ENCODE data around the gene WSCD1. TPM values are rescaled to one million over a fixed set of nuclear protein-coding genes. Genes with fewer than 3 reads are reported as not detected.

Gene WSCD1
- total and polyA plus RNA-seq, 2 of the 4 experiments (the other 2 are of a cell fraction): 0.07 TPM; not detected in 1

DNA sequence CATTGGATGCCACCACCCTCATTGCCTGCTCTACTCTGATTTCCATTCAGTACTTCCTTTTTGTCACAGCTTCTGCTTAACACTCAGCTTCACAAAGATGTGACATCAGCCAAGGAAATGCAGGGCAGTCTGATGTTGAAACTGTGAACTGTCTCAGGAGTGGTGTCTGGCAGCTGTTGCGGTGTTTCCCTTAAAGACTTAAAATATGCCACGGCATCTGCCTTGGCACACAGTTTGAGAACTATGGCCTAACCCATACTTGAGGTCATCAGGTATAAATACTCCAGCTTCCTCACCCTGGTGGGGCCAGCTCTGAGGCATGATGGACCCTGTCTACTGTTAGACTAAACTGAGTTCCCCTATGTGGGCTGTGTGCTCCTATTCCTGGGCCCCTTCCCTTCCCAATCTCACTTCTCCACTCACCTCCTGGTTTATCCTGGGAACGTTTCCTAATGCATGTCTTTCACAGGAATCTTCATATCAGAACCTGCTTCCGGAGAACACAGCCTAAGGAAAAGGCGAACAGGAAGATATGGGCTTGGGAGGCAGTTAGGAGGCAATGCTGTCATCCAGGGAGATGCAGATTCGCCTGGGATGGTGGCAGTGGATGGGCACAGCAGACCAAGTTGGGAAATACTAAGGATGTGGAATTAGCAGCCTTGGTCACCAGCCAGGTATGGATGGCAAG is 96.5 kb downstream of the WSCD1 start:
- Histone ChIP-seq H3K36me3 (ENCODE audit: control insufficient read depth, insufficient read depth, low read length) (no peaks in the 10 kb centered on the region), H3K56ac (ENCODE audit: extremely low read depth, insufficient read depth, low read length) (no peak overlapping the region), H3K14ac (replicated peaks; ENCODE audit: low read depth, low read length) (no peak overlapping the region), H2BK20ac (ENCODE audit: low read depth, low read length) (no peak overlapping the region), H3K9me1 (ENCODE audit: insufficient read depth, low read length) (no peaks in the 10 kb centered on the region), H3K9me3 (ENCODE audit: control insufficient read depth, insufficient read depth, low read length) (peaks cover 25% of the 10 kb centered on the region), H3K27ac (ENCODE audit: insufficient read depth, low read length) (no peak overlapping the region), H2AK5ac (ENCODE audit: low read depth, low read length) (no peak overlapping the region), H3K4me2 (ENCODE audit: low read depth, low read length) (no peak overlapping the region), H3K27me3 (ENCODE audit: control insufficient read depth, insufficient read depth, low read length) (no peaks in the 10 kb centered on the region), H2BK120ac (ENCODE audit: low read depth, low read length) (no peak overlapping the region), H4K20me1 (ENCODE audit: insufficient read depth, low read length) (no peaks in the 10 kb centered on the region), H4K8ac (ENCODE audit: low read depth in 2 of 2, low read length in 2 of 2) (no peak overlapping the region), H3K4me3 (ENCODE audit: insufficient read depth, low read depth, low read length) (no peak overlapping the region), H3K4ac (ENCODE audit: low read depth, low read length) (no peak overlapping the region), H3K23ac (ENCODE audit: low read depth, low read length) (no peak overlapping the region), H3K4me1 (ENCODE audit: control insufficient read depth, insufficient read depth, low read length) (no peaks in the 10 kb centered on the region), H4K91ac (ENCODE audit: insufficient read depth, low read depth, low read length) (no peak overlapping the region), H3K9ac (ENCODE audit: low read depth, low read length) (no peak overlapping the region), H2BK5ac (ENCODE audit: low read depth, low read length, poor library complexity, severe bottlenecking) (no peak overlapping the region), H4K5ac (ENCODE audit: low read depth, low read length) (no peak overlapping the region), H2AK9ac (replicated peaks; ENCODE audit: low read depth, low read length, poor library complexity) (no peak overlapping the region), H2AFZ (replicated peaks; ENCODE audit: low read length, poor library complexity) (no peak overlapping the region), H3K79me1 (ENCODE audit: low read depth in 1 of 2, low read length in 2 of 2) (no peaks in the 10 kb centered on the region), H3K18ac (ENCODE audit: low read depth, low read length) (no peak overlapping the region), H2BK15ac (ENCODE audit: low read depth, low read length) (no peak overlapping the region)
- DNase-seq (no peak), ATAC-seq (ENCODE audit: low read depth) (no peak)
- ChIA-PET POLR2A (ENCODE audit: unreplicated experiment) (no interaction called here), CTCF (no interaction called here)
- dilution Hi-C loops (cut with HindIII; ENCODE audit: low sequenced_read_pairs, unreplicated experiment) (no loop called here), intact Hi-C loops (cut with micrococcal nuclease) (no loop called here), in situ Hi-C loops (cut with MboI; ENCODE audit: low sequenced_read_pairs) (no loop called here)
- TF ChIP-seq NFE2L2 (IDR thresholded peaks at IDR 0.05; ENCODE audit: low read depth, low read length) (no peak), MAFK (IDR thresholded peaks at IDR 0.05; ENCODE audit: low read depth, low read length) (no peak), POLR2A (IDR thresholded peaks at IDR 0.05; ENCODE audit: low read depth, low read length) (no peak), SMC3 (IDR thresholded peaks at IDR 0.05; ENCODE audit: low read depth, low read length) (no peak), MAZ (IDR thresholded peaks at IDR 0.05; ENCODE audit: borderline replicate concordance, low read depth, low read length) (no peak), RFX5 (IDR thresholded peaks at IDR 0.05; ENCODE audit: low read depth, low read length) (no peak), CHD1 (IDR thresholded peaks at IDR 0.05; ENCODE audit: low read depth, low read length) (no peak), MXI1 (IDR thresholded peaks at IDR 0.05; ENCODE audit: borderline replicate concordance, low read depth, low read length) (no peak), CEBPB (IDR thresholded peaks at IDR 0.05; ENCODE audit: low read depth, low read length) (no peak), RCOR1 (IDR thresholded peaks at IDR 0.05; ENCODE audit: insufficient replicate concordance, low read length) (no peak), RAD21 (IDR thresholded peaks at IDR 0.05; ENCODE audit: low read length) (no peak), BHLHE40 (IDR thresholded peaks at IDR 0.05; ENCODE audit: low read depth, low read length) (no peak), FOS (IDR thresholded peaks at IDR 0.05; ENCODE audit: low read depth, low read length) (no peak)
- TF ChIP-seq, protein P1, sequence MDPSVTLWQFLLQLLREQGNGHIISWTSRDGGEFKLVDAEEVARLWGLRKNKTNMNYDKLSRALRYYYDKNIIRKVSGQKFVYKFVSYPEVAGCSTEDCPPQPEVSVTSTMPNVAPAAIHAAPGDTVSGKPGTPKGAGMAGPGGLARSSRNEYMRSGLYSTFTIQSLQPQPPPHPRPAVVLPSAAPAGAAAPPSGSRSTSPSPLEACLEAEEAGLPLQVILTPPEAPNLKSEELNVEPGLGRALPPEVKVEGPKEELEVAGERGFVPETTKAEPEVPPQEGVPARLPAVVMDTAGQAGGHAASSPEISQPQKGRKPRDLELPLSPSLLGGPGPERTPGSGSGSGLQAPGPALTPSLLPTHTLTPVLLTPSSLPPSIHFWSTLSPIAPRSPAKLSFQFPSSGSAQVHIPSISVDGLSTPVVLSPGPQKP (IDR thresholded peaks at IDR 0.05; ENCODE audit: borderline replicate concordance, low read depth, low read length): no peak
- TF ChIP-seq, protein P2, sequence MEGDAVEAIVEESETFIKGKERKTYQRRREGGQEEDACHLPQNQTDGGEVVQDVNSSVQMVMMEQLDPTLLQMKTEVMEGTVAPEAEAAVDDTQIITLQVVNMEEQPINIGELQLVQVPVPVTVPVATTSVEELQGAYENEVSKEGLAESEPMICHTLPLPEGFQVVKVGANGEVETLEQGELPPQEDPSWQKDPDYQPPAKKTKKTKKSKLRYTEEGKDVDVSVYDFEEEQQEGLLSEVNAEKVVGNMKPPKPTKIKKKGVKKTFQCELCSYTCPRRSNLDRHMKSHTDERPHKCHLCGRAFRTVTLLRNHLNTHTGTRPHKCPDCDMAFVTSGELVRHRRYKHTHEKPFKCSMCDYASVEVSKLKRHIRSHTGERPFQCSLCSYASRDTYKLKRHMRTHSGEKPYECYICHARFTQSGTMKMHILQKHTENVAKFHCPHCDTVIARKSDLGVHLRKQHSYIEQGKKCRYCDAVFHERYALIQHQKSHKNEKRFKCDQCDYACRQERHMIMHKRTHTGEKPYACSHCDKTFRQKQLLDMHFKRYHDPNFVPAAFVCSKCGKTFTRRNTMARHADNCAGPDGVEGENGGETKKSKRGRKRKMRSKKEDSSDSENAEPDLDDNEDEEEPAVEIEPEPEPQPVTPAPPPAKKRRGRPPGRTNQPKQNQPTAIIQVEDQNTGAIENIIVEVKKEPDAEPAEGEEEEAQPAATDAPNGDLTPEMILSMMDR (conservative IDR thresholded peaks at IDR 0.05; ENCODE audit: low read depth, low read length): no peak
- TF ChIP-seq, protein P3, sequence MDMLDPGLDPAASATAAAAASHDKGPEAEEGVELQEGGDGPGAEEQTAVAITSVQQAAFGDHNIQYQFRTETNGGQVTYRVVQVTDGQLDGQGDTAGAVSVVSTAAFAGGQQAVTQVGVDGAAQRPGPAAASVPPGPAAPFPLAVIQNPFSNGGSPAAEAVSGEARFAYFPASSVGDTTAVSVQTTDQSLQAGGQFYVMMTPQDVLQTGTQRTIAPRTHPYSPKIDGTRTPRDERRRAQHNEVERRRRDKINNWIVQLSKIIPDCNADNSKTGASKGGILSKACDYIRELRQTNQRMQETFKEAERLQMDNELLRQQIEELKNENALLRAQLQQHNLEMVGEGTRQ (IDR thresholded peaks at IDR 0.05; ENCODE audit: low read depth, low read length): no peak
- WGBS, 2 experiments (ENCODE audit: extremely low coverage in 2 of 2, insufficient read length in 1 of 2): no CpG with 5 or more reads among the region's 6 CpGs
- no TSS peak for BruUV-seq (replicated peaks)

Measured in IMR-90 (cell line).